MM.1S (cell line): Measurements from ENCODE around the gene PCA3.

Experiments
- DNase-seq: peaks from one replicate; pipeline ENCODE4 v3.0.0-alpha.2; 2015
- H2AFZ ChIP-seq: fragments of 300-600 bp; sonication (generic); 2 replicates; pipeline ENCODE4 v1.6.0; 2016; ENCODE audit warnings: antibody characterized with exemption, low read length
- H3F3A ChIP-seq: fragments of 300-600 bp; sonication (generic); 2 replicates; pipeline ENCODE4 v1.6.1; 2016; ENCODE audit warnings: mild to moderate bottlenecking, antibody characterized with exemption, low read length, moderate library complexity, mixed read lengths; ENCODE audit not compliant: insufficient read depth
- H3K27ac ChIP-seq: fragments of 300-600 bp; sonication (generic); 2 replicates; pipeline ENCODE4 v1.5.1; 2016; ENCODE audit warnings: mild to moderate bottlenecking, low read length
- H3K27me3 ChIP-seq: fragments of 300-600 bp; sonication (generic); replicated peaks from 2 replicates; pipeline ENCODE4 v1.6.0; 2016; ENCODE audit warnings: low read length; ENCODE audit not compliant: insufficient read depth
- H3K36me3 ChIP-seq: fragments of 300-600 bp; sonication (generic); replicated peaks from 2 replicates; pipeline ENCODE4 v1.6.1; 2016; ENCODE audit warnings: mild to moderate bottlenecking, low read length, mixed read lengths; ENCODE audit not compliant: insufficient read depth
- H3K4me1 ChIP-seq: fragments of 300-600 bp; sonication (generic); 2 replicates; pipeline ENCODE4 v1.6.1; 2016; ENCODE audit warnings: low read length, mixed read lengths
- H3K4me2 ChIP-seq: fragments of 300-600 bp; sonication (generic); 2 replicates; pipeline ENCODE4 v1.6.0; 2016; ENCODE audit warnings: low read depth, low read length
- H3K4me3 ChIP-seq: fragments of 300-600 bp; sonication (generic); 2 replicates; pipeline ENCODE4 v1.5.1; 2016; ENCODE audit warnings: low read length, mixed read lengths
- H3K79me2 ChIP-seq: fragments of 300-600 bp; sonication (generic); 2 replicates; pipeline ENCODE4 v1.6.1; 2016; ENCODE audit warnings: mixed run types, low read length, mixed read lengths
- H3K9ac ChIP-seq: fragments of 300-600 bp; sonication (generic); 2 replicates; pipeline ENCODE4 v1.6.1; 2016; ENCODE audit warnings: low read length, mixed read lengths
- H3K9me2 ChIP-seq: fragments of 300-600 bp; sonication (generic); replicated peaks from 2 replicates; pipeline ENCODE4 v1.6.1; 2016; ENCODE audit warnings: mild to moderate bottlenecking, low read length, mixed read lengths; ENCODE audit not compliant: insufficient read depth
- H3K9me3 ChIP-seq: fragments of 300-600 bp; sonication (generic); replicated peaks from 2 replicates; pipeline ENCODE4 v1.6.1; 2016; ENCODE audit warnings: mild to moderate bottlenecking, low read length, mixed read lengths; ENCODE audit not compliant: insufficient read depth
- H4K20me1 ChIP-seq: fragments of 300-600 bp; sonication (generic); 2 replicates; pipeline ENCODE4 v1.6.1; 2016; ENCODE audit warnings: mild to moderate bottlenecking, low read length, moderate library complexity, mixed read lengths; ENCODE audit not compliant: insufficient read depth
- CTCF ChIP-seq: fragments of 300-600 bp; sonication (generic); IDR thresholded peaks from 2 replicates; pipeline ENCODE4 v1.5.1; 2016; ENCODE audit warnings: antibody characterized with exemption, low read length, mixed read lengths
- EZH2 ChIP-seq: fragments of 300-600 bp; sonication (generic); optimal IDR thresholded peaks from 2 replicates; pipeline ENCODE3; 2017; ENCODE audit warnings: low read depth, mild to moderate bottlenecking, antibody characterized with exemption, low read length, mixed read lengths
- EZH2phosphoT487 ChIP-seq: fragments of 300-600 bp; sonication (generic); IDR thresholded peaks from 2 replicates; pipeline ENCODE4 v1.6.1; 2018; ENCODE audit warnings: antibody characterized with exemption, low read length

The PCA3 gene

GRCh38 chr9:76818271-76818670, 54.0 kb downstream of the PCA3 start:
- H3K9ac ChIP-seq = no peak overlapping the region
- no peak overlapping the region for H3K4me3 ChIP-seq
- no peak for DNase-seq
- H3K27me3 ChIP-seq = no peaks in the 10 kb centered on the region
- H3F3A ChIP-seq = no peaks in the 10 kb centered on the region
- H3K36me3 ChIP-seq = no peaks in the 10 kb centered on the region
- no peak overlapping the region for H3K27ac ChIP-seq
- TF ChIP-seq EZH2 (no peak), CTCF (no peak), EZH2phosphoT487 (no peak)
- H4K20me1 ChIP-seq = no peaks in the 10 kb centered on the region
- H3K4me2 ChIP-seq = no peak overlapping the region
- no peaks in the 10 kb centered on the region for H3K9me2 ChIP-seq
- H3K79me2 ChIP-seq = no peaks in the 10 kb centered on the region
- no peaks in the 10 kb centered on the region for H3K9me3 ChIP-seq
- H2AFZ ChIP-seq = no peak overlapping the region
- no peaks in the 10 kb centered on the region for H3K4me1 ChIP-seq

GRCh38 chr9:76820431-76820830, 56.2 kb downstream of the PCA3 start:
- Histone ChIP-seq H3K9ac (no peak overlapping the region), H3K9me2 (no peaks in the 10 kb centered on the region)

GRCh38 chr9:76827296-76828080, 63.2 kb downstream of the PCA3 start:
- H4K20me1 ChIP-seq = no peaks in the 10 kb centered on the region
- no peaks in the 10 kb centered on the region for H3K9me3 ChIP-seq
- H3K36me3 ChIP-seq = no peaks in the 10 kb centered on the region
- H3K79me2 ChIP-seq = no peaks in the 10 kb centered on the region
- no peaks in the 10 kb centered on the region for H3K4me1 ChIP-seq
- H2AFZ ChIP-seq = no peak overlapping the region
- no peak overlapping the region for H3K27ac ChIP-seq
- no peak overlapping the region for H3K4me3 ChIP-seq
- TF ChIP-seq CTCF = no peak
- TF ChIP-seq EZH2 = no peak
- TF ChIP-seq EZH2phosphoT487 = no peak
- H3K9ac ChIP-seq = no peak overlapping the region
- no peak for DNase-seq
- H3F3A ChIP-seq = no peaks in the 10 kb centered on the region
- H3K4me2 ChIP-seq = no peak overlapping the region
- H3K27me3 ChIP-seq = no peaks in the 10 kb centered on the region
- no peaks in the 10 kb centered on the region for H3K9me2 ChIP-seq

More at GRCh38 chr9:76820431-76820830, 56.2 kb downstream of the PCA3 start:
- Histone ChIP-seq H3K27me3 (no peaks in the 10 kb centered on the region), H3K4me3 (no peak overlapping the region), H3K4me2 (no peak overlapping the region), H3K79me2 (no peaks in the 10 kb centered on the region), H3K36me3 (no peaks in the 10 kb centered on the region), H3K4me1 (no peaks in the 10 kb centered on the region), H3K9me3 (no peaks in the 10 kb centered on the region), H3F3A (no peaks in the 10 kb centered on the region), H4K20me1 (no peaks in the 10 kb centered on the region), H3K27ac (no peak overlapping the region), H2AFZ (no peak overlapping the region)
- TF ChIP-seq EZH2phosphoT487 = no peak
- no peak for TF ChIP-seq CTCF
- no peak for TF ChIP-seq EZH2
- DNase-seq = no peak
